HG02870 (cell line): ENCODE data around the gene PHACTR4.
"Not testable (repeated sequence)": the region's sequence is repeated elsewhere in the genome, so short reads cannot be mapped to it uniquely, and the experiment has no call there.

Experiments
- ATAC-seq: cut with Tn5 transposase; IDR thresholded peaks from one replicate; pipeline ENCODE4 v1.9.1; 2021; ENCODE audit warnings: mild to moderate bottlenecking, moderate library complexity; ENCODE audit not compliant: unreplicated experiment

PHACTR4 gene

GRCh38 chr1:28369371-28370238, at the start of gene PHACTR4:
TSS of gene PHACTR4 (plus strand) at chr1:28369740. CDS start at chr1:28407448, 37,708 bp downstream.
- peak; percentile 83 for ATAC-seq

GRCh38 chr1:28322194-28322593, 47.3 kb upstream of the PHACTR4 start:
- ATAC-seq: no peak

GRCh38 chr1:28323720-28324119, 45.8 kb upstream of the PHACTR4 start:
- ATAC-seq: no peak

- ATAC-seq: no peak
Measured at GRCh38 chr1:28326515-28326914, 43.0 kb upstream of the PHACTR4 start.

DNA sequence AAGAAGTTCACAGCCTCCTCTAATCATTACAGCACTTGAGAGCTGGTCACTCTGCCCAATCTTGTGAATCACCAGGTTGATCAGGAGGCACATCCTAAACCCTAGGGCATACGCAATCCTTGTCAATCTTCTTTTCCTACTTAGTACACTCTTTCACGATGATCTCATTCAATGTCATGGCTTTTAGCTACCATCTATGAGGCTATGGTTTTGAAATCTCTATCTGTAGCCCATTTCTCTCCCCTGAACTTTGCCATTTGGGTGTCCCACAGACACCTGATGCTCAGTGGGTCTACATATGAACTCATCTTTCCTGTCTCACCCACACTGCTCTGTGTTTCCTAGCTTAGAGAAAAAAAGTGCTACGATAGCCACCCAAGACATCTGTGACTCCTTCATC, 42.6 kb upstream of the PHACTR4 start:
- ATAC-seq: no peak

DNA sequence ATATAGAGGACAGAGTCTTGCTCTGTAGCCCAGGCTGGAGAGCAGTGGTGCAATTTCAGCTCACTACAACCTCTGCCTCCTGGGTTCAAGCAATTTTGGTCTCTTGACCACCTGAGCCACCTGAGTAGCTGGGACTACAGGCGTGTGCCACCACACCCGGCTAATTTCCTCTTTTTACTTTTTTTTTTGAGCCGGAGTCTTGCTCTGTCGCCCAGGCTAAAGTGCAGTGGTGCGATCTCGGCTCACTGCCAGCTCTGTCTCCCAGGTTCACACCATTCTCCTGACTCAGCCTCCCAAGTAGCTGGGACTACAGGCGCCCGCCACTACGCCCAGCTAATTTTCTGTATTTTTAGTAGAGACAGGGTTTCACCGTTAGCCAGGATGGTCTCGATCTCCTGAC, 42.1 kb upstream of the PHACTR4 start:
- ATAC-seq: not testable (repeated sequence)

- no peak for ATAC-seq
Measured at GRCh38 chr1:28328228-28328648, 41.3 kb upstream of the PHACTR4 start.

GRCh38 chr1:28329395-28330153, 40.0 kb upstream of the PHACTR4 start:
- ATAC-seq: no peak

DNA sequence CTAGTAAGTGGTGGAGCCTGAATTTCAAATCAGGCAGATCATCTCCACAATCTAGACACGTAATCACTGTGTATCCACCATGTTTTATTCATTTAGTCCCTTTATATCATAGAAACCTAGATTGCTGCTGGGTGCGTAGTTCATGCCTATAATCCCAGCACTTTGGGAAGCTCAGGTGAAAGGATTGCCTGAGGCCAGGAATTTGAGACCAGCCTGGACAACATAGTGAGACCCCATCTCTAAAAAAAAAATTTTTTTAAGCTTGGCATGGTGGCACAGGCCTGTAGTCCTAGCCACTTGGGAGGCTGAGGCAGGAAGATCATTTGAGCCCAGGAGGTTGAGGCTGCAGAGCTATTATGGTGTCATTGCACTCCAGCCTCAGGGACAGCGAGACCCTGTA, 30.6 kb upstream of the PHACTR4 start:
- ATAC-seq: no peak

DNA sequence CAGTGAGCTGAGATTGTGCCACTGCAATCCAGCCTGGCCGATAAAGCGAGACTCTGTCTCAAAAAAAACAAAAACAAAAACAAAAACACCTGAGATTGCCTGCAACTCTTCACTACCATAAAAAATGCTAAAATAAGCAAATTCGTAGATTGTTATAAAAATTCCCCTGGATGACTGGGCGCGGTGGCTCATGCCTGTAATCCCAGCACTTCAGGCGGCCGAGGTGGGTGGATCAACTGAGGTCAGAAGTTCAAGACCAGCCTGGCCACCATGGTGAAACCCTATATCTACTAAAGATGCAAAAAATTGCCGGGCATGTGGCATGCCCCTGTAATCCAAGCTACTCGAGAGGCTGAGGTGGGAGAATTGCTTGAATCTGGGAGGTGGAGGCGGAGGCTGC, 30.0 kb upstream of the PHACTR4 start:
- ATAC-seq: no peak

GRCh38 chr1:28340221-28340974, 29.1 kb upstream of the PHACTR4 start:
- ATAC-seq: no peak

- ATAC-seq: no peak
Measured at GRCh38 chr1:28341591-28341990, 27.9 kb upstream of the PHACTR4 start.

- ATAC-seq: no peak
Measured at GRCh38 chr1:28343405-28343804, 26.1 kb upstream of the PHACTR4 start.

- ATAC-seq: not testable (repeated sequence)
Measured at GRCh38 chr1:28353248-28353810, 16.2 kb upstream of the PHACTR4 start.

GRCh38 chr1:28354121-28354520, 15.4 kb upstream of the PHACTR4 start:
- ATAC-seq: no peak

GRCh38 chr1:28358716-28359115, 10.8 kb upstream of the PHACTR4 start:
- ATAC-seq: no peak

- no peak for ATAC-seq
Measured at GRCh38 chr1:28359592-28360239, 9.8 kb upstream of the PHACTR4 start.

- ATAC-seq: no peak
Measured at GRCh38 chr1:28364888-28365287, 4.7 kb upstream of the PHACTR4 start.

DNA sequence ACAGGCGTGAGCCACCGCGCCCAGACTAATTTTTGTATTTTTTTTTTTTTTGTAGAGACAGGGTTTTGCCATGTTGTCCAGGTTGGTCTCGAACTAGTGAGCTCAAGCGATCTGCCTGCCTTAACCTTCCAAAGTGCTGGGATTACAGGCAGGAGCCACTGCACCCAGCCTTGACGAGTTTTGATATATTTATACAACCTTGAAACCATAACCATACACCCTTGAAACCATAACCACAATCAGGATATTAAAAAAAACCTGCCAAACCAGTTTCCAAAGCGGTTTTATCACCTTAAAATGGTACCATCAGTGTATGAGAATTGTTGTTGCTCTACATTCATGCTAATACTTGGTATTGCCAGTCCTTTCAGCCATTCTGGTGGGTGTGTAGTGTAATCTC, 3.7 kb upstream of the PHACTR4 start:
- ATAC-seq: no peak

GRCh38 chr1:28368608-28369007, 932 bp upstream of the PHACTR4 start:
- not testable (repeated sequence) for ATAC-seq
